Type B pancreatic cell (in vitro differentiated cells): ENCODE data around the gene TMEM252. TPM values are rescaled to one million over a fixed set of nuclear protein-coding genes. Genes with fewer than 3 reads are reported as not detected.

Experiments
- DNase-seq: peaks from one replicate; pipeline ENCODE4 v3.0.0; 2021; ENCODE audit warnings: mixed read lengths; ENCODE audit not compliant: unreplicated experiment; ENCODE audit errors: extremely low spot score
- H3K27ac Mint-ChIP-seq: 2 replicates; pipeline ENCODE4 v1.8.0; 2021; ENCODE audit warnings: mild to moderate bottlenecking, mixed read lengths
- H3K27me3 Mint-ChIP-seq: 2 replicates; pipeline ENCODE4 v1.8.0; 2021; ENCODE audit warnings: mixed read lengths
- H3K36me3 Mint-ChIP-seq: 2 replicates; pipeline ENCODE4 v1.8.0; 2021; ENCODE audit warnings: mixed read lengths
- H3K4me1 Mint-ChIP-seq: one replicate; pipeline ENCODE4 v1.8.0; 2021; ENCODE audit warnings: mixed read lengths; ENCODE audit not compliant: unreplicated experiment
- H3K4me3 Mint-ChIP-seq: 2 replicates; pipeline ENCODE4 v1.8.0; 2021; ENCODE audit warnings: mild to moderate bottlenecking, mixed read lengths
- H3K9me3 Mint-ChIP-seq: 2 replicates; pipeline ENCODE4 v1.8.0; 2021; ENCODE audit warnings: mixed read lengths
- CTCF ChIP-seq: fragments of 200-600 bp; sonication (generic); conservative IDR thresholded peaks from 2 replicates; pipeline ENCODE4 v1.5.0; 2021; ENCODE audit warnings: antibody characterized with exemption, mild to moderate bottlenecking
- total RNA-seq: library from RNA; stranded (reverse); gene quantifications from 2 replicates; pipeline ENCODE4 v1.2.1, GENCODE V29; 2021; ENCODE audit warnings: low replicate concordance

Gene TMEM252
- total RNA-seq, 1 donor from 2014 or later: 0.80 TPM

DNA sequence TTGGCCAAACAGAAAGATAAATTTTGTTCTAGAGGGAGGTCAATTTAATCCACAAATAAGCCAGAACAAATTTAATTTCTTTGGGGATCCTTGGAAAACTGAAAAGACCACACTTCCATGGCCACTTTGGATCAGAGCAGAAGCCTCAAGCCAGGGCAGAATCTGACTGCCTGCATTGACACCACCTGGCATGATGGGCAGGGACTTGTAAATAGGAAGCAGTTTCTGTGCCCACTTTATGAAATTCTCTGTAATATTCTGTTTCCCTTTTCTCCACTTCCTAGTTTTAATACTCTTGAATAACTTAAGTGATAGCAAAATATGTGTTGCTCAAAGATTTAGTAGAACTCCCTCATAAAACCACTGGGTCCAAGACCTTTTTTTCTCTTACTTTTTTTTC is 6.7 kb upstream of the TMEM252 start:
- no peak for DNase-seq
- peaks cover 17% of the 10 kb centered on the region for H3K27me3 Mint-ChIP-seq
- H3K36me3 Mint-ChIP-seq: no peaks in the 10 kb centered on the region
- no peak overlapping the region for H3K27ac Mint-ChIP-seq
- no peaks in the 10 kb centered on the region for H3K9me3 Mint-ChIP-seq
- H3K4me1 Mint-ChIP-seq: peaks cover 9% of the 10 kb centered on the region
- H3K4me3 Mint-ChIP-seq: no peak overlapping the region
- no peak for TF ChIP-seq CTCF

DNA sequence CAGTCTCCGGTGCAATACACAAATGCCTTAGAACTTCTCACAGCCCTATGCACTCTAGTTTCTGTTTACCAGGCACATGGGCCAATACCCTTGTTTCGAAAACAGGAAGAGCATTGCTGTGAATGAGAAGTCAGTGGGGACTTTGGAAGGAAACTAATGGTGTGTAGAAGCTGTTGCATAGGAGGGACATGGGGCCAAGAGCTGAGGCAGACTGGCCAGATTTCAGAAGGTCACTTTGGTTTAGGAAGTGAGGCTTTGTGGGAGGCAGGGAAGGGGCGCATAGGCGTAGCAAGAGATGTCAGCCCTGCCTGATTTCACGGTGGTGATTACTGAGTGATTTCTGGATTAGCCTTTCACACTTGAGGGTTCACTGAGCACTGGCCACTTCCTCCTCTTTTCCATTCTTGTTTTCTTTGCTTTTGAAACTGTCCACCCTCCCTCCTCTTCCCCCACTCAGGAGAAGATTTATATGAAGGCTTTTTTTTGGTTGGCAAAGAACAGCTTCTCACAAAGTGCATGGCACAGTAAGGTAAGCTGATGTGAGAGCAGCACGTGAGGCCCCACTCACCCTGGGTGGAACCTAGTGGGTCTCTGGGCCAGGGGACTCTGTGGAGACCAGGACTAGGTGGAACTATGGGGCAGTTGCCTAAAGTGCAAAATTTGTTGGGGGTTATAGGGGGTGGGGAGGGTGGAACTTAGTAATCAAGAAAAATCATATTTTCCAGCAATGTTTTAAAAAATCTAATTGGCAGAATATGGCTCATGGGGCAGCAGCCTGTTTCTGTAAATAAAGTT is 6.1 kb upstream of the TMEM252 start:
- Mint-ChIP-seq H3K27me3 (peaks cover 21% of the 10 kb centered on the region), H3K4me1 (peaks cover 7% of the 10 kb centered on the region), H3K9me3 (no peaks in the 10 kb centered on the region), H3K36me3 (no peaks in the 10 kb centered on the region), H3K4me3 (no peak overlapping the region), H3K27ac (no peak overlapping the region)
- no peak for DNase-seq
- TF ChIP-seq CTCF: no peak

GRCh38 chr9:68545033-68545705 is 4.5 kb upstream of the TMEM252 start:
- peaks cover 26% of the 10 kb centered on the region for H3K27me3 Mint-ChIP-seq
- no peak overlapping the region for H3K27ac Mint-ChIP-seq
- TF ChIP-seq CTCF: no peak
- H3K36me3 Mint-ChIP-seq: no peaks in the 10 kb centered on the region
- no peak for DNase-seq
- H3K4me1 Mint-ChIP-seq: peaks cover 10% of the 10 kb centered on the region
- no peaks in the 10 kb centered on the region for H3K9me3 Mint-ChIP-seq
- no peak overlapping the region for H3K4me3 Mint-ChIP-seq

GRCh38 chr9:68541568-68541967 is 885 bp upstream of the TMEM252 start:
- Mint-ChIP-seq H3K9me3 (no peaks in the 10 kb centered on the region), H3K4me3 (no peak overlapping the region), H3K27me3 (peaks cover 30% of the 10 kb centered on the region), H3K27ac (no peak overlapping the region), H3K36me3 (peaks cover 3% of the 10 kb centered on the region), H3K4me1 (peaks cover 6% of the 10 kb centered on the region)
- DNase-seq: no peak
- no peak for TF ChIP-seq CTCF

DNA sequence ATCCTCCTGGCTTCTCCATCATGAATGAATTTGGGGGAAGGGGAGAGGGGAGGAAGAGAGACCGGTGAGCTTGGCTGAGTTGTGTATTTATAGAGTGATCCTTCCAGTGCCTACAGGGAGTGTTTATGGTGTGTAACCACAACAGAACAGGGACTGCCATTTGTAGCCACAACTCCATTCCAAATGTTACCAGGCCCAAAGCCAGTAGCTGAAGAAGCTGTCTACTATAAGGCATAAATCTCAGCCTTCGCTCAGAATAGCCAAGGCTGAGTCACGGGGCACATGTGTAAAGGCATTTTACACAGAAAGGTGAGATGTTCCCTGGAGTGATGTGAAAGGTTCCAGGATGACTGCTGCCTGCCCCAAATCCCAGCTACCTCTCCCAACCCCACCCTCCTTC is 2.5 kb downstream of the TMEM252 start:
- no peak overlapping the region for H3K27ac Mint-ChIP-seq
- peaks cover 4% of the 10 kb centered on the region for H3K4me1 Mint-ChIP-seq
- peaks cover 21% of the 10 kb centered on the region for H3K27me3 Mint-ChIP-seq
- no peak for DNase-seq
- TF ChIP-seq CTCF: no peak
- H3K36me3 Mint-ChIP-seq: peaks cover 3% of the 10 kb centered on the region
- H3K9me3 Mint-ChIP-seq: no peaks in the 10 kb centered on the region
- H3K4me3 Mint-ChIP-seq: no peak overlapping the region
